Caco-2 (cell line): Measurements from ENCODE around the gene DBR1. TPM values are rescaled to one million over a fixed set of nuclear protein-coding genes. Genes with fewer than 3 reads are reported as not detected.

Experiments used
- BruUV-seq: library from RNA; stranded (reverse); fragments of 400-500 nt; replicated peaks from 2 replicates; lab custom pipeline; 2021; lab: Mats Ljungman, UMichigan
- CTCF ChIA-PET: fragments of 300-600 bp; sonication (Branson Sonifier 250); formaldehyde crosslinking; loops from one replicate; lab custom pipeline; 2022; ENCODE audit warnings: antibody characterized with exemption; lab: Charles Lee
- POLR2A ChIA-PET: fragments of 300-600 bp; sonication (Branson Sonifier 250); formaldehyde crosslinking; loops from one replicate; lab custom pipeline; 2022; ENCODE audit warnings: antibody characterized with exemption; lab: Charles Lee
- DNase-seq, 2 experiments: peaks; one replicate each; pipeline versions ENCODE4 v3.0.0 to v3.0.0-alpha.2; 2020 to 2022
- H3K27me3 ChIP-seq: replicated peaks from 2 replicates; pipeline ENCODE4 v1.6.0; 2011; ENCODE audit warnings: low read length; ENCODE audit not compliant: control insufficient read depth, insufficient read depth
- H3K36me3 ChIP-seq: 2 replicates; pipeline ENCODE4 v1.5.1; 2011; ENCODE audit warnings: low read length; ENCODE audit not compliant: control insufficient read depth, insufficient read depth
- H3K4me1 ChIP-seq: fragments of 250-450 bp; sonication (Bioruptor Pico); 2 replicates; pipeline ENCODE4 v1.5.1; 2020; ENCODE audit warnings: mild to moderate bottlenecking
- H3K4me3 ChIP-seq: 2 replicates; pipeline ENCODE4 v1.5.1; 2011; ENCODE audit warnings: low read depth, mild to moderate bottlenecking, control low read depth, low read length
- H3K9me3 ChIP-seq: fragments of 250-450 bp; sonication (Bioruptor Pico); 2 replicates; pipeline ENCODE4 v1.5.1; 2020; ENCODE audit warnings: mild to moderate bottlenecking, moderate library complexity
- H3K27ac Mint-ChIP-seq: one replicate; pipeline ENCODE4 v1.8.0; 2022; ENCODE audit warnings: mixed read lengths; ENCODE audit not compliant: unreplicated experiment
- H3K27me3 Mint-ChIP-seq: one replicate; pipeline ENCODE4 v1.8.0; 2022; ENCODE audit warnings: mixed read lengths; ENCODE audit not compliant: insufficient read depth, unreplicated experiment
- H3K36me3 Mint-ChIP-seq: one replicate; pipeline ENCODE4 v1.8.0; 2022; ENCODE audit warnings: mild to moderate bottlenecking, mixed read lengths; ENCODE audit not compliant: insufficient read depth, unreplicated experiment
- H3K4me1 Mint-ChIP-seq: one replicate; pipeline ENCODE4 v1.8.0; 2022; ENCODE audit warnings: low read depth, mixed read lengths; ENCODE audit not compliant: unreplicated experiment
- H3K4me3 Mint-ChIP-seq: one replicate; pipeline ENCODE4 v1.8.0; 2022; ENCODE audit warnings: mild to moderate bottlenecking, moderate library complexity, mixed read lengths; ENCODE audit not compliant: unreplicated experiment
- H3K9me3 Mint-ChIP-seq: one replicate; pipeline ENCODE4 v1.8.0; 2022; ENCODE audit warnings: mixed read lengths; ENCODE audit not compliant: unreplicated experiment
- CTCF ChIP-seq, 2 experiments: fragments of 200-600 bp in 1 of 2; IDR thresholded peaks; 1 replicate in 1 of 2; 2 replicates in 1 of 2; pipeline versions ENCODE4 v1.5.1 to v1.8.0; 2011 to 2022; ENCODE audit warnings: antibody characterized with exemption in 1 of 2, control low read depth in 1 of 2, inconsistent platforms in 1 of 2, low read depth in 1 of 2, low read length in 1 of 2, mild to moderate bottlenecking in 1 of 2, moderate library complexity in 1 of 2; ENCODE audit not compliant: insufficient read depth in 1 of 2, severe bottlenecking in 1 of 2, unreplicated experiment in 1 of 2
- intact Hi-C: fragments of 100-400 bp; cut with micrococcal nuclease; formaldehyde crosslinking; loops from one replicate; pipeline ENCODE4 v1.10.0; 2022; ENCODE audit not compliant: unreplicated experiment
- total RNA-seq: library from RNA; stranded (reverse); gene quantifications from 2 replicates; pipeline ENCODE4 v1.2.3, GENCODE V29; 2022

The DBR1 gene
- total RNA-seq, 1 experiment from 2014 or later = 16.9 TPM

GRCh38 chr3:138165061-138165460 lies 9.7 kb downstream of the DBR1 start:
- Mint-ChIP-seq H3K4me1 (no peaks in the 10 kb centered on the region), H3K27ac (no peak overlapping the region), H3K27me3 (no peaks in the 10 kb centered on the region), H3K4me3 (no peak overlapping the region), H3K9me3 (no peaks in the 10 kb centered on the region), H3K36me3 (peaks cover 41% of the 10 kb centered on the region)
- no peak for TF ChIP-seq CTCF (IDR thresholded peaks at IDR 0.05; ENCODE audit: insufficient read depth in 1 of 2, low read depth in 1 of 2, low read length in 1 of 2, severe bottlenecking in 1 of 2, unreplicated experiment in 1 of 2)
- intact Hi-C loops = no loop called here
- peaks cover 1% of the 10 kb centered on the region; the same call in 1 of the 2 replicates for H3K36me3 ChIP-seq
- no peaks in the 10 kb centered on the region for H3K4me1 ChIP-seq
- ChIA-PET CTCF (no interaction called here), POLR2A (no interaction called here)
- no peaks in the 10 kb centered on the region for H3K9me3 ChIP-seq
- H3K4me3 ChIP-seq = no peak overlapping the region
- H3K27me3 ChIP-seq = no peaks in the 10 kb centered on the region
- DNase-seq = no peak
- no TSS peak for BruUV-seq

- H3K4me3 Mint-ChIP-seq = no peak overlapping the region
- ChIA-PET CTCF (no interaction called here), POLR2A (no interaction called here)
- no peaks in the 10 kb centered on the region for H3K4me1 ChIP-seq
- DNase-seq = no peak
- H3K4me3 ChIP-seq = no peak overlapping the region
- no peak overlapping the region for H3K27ac Mint-ChIP-seq
- TF ChIP-seq CTCF (IDR thresholded peaks at IDR 0.05; ENCODE audit: insufficient read depth in 1 of 2, low read depth in 1 of 2, low read length in 1 of 2, severe bottlenecking in 1 of 2, unreplicated experiment in 1 of 2) = no peak
- no peaks in the 10 kb centered on the region for H3K4me1 Mint-ChIP-seq
- H3K27me3 Mint-ChIP-seq = no peaks in the 10 kb centered on the region
- peaks cover 22% of the 10 kb centered on the region for H3K9me3 Mint-ChIP-seq
- H3K27me3 ChIP-seq = no peaks in the 10 kb centered on the region
- no peaks in the 10 kb centered on the region for H3K36me3 ChIP-seq
- H3K36me3 Mint-ChIP-seq = peaks cover 11% of the 10 kb centered on the region
- no peaks in the 10 kb centered on the region for H3K9me3 ChIP-seq
- intact Hi-C loops = no loop called here
- no TSS peak for BruUV-seq
Observed at GRCh38 chr3:138157743-138158142, 17.0 kb downstream of the DBR1 start.

GRCh38 chr3:138154534-138154933 lies 20.2 kb downstream of the DBR1 start:
- H3K4me3 ChIP-seq = no peak overlapping the region
- no peaks in the 10 kb centered on the region for H3K4me1 ChIP-seq
- no TSS peak for BruUV-seq
- H3K9me3 Mint-ChIP-seq = peaks cover 22% of the 10 kb centered on the region
- no peak overlapping the region for H3K4me3 Mint-ChIP-seq
- TF ChIP-seq CTCF (IDR thresholded peaks at IDR 0.05; ENCODE audit: insufficient read depth in 1 of 2, low read depth in 1 of 2, low read length in 1 of 2, severe bottlenecking in 1 of 2, unreplicated experiment in 1 of 2) = no peak
- no peaks in the 10 kb centered on the region for H3K9me3 ChIP-seq
- H3K36me3 ChIP-seq = no peaks in the 10 kb centered on the region
- no peak overlapping the region for H3K27ac Mint-ChIP-seq
- ChIA-PET POLR2A (no interaction called here), CTCF (no interaction called here)
- H3K27me3 ChIP-seq = no peaks in the 10 kb centered on the region
- peaks cover 10% of the 10 kb centered on the region for H3K36me3 Mint-ChIP-seq
- intact Hi-C loops = no loop called here
- no peaks in the 10 kb centered on the region for H3K27me3 Mint-ChIP-seq
- H3K4me1 Mint-ChIP-seq = no peaks in the 10 kb centered on the region
- DNase-seq = no peak
